ENCODE results near the gene PGLYRP4.

DNA sequence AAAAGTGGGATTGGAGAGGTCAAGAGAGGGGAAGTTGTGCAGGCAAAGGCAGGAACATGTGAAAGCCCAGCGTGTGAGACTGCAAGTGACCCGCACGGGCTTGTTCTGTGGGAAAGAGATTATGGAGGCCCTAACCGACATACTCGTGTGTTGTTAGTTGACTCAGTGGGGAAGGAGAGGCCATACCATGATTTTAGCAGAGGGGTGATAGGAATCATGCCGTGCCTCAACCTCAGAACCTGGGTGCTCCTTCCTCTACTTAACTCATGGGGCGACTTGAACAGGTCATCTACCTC, 55.2 kb downstream of the PGLYRP4 start:
- TF ChIP-seq, protein P1, sequence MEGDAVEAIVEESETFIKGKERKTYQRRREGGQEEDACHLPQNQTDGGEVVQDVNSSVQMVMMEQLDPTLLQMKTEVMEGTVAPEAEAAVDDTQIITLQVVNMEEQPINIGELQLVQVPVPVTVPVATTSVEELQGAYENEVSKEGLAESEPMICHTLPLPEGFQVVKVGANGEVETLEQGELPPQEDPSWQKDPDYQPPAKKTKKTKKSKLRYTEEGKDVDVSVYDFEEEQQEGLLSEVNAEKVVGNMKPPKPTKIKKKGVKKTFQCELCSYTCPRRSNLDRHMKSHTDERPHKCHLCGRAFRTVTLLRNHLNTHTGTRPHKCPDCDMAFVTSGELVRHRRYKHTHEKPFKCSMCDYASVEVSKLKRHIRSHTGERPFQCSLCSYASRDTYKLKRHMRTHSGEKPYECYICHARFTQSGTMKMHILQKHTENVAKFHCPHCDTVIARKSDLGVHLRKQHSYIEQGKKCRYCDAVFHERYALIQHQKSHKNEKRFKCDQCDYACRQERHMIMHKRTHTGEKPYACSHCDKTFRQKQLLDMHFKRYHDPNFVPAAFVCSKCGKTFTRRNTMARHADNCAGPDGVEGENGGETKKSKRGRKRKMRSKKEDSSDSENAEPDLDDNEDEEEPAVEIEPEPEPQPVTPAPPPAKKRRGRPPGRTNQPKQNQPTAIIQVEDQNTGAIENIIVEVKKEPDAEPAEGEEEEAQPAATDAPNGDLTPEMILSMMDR (IDR thresholded peaks at IDR 0.05; ENCODE audit: low read depth, low read length, poor library complexity, severe bottlenecking) = no peak
- no peak for TF ChIP-seq EZH2phosphoT487 (IDR thresholded peaks at IDR 0.05; ENCODE audit: borderline replicate concordance, low read length)

Data from DOHH2 (cell line).